Measurements from ENCODE around the gene DSG2.
"Not testable (repeated sequence)": the region's sequence is repeated elsewhere in the genome, so short reads cannot be mapped to it uniquely, and the experiment has no call there.

DSG2 gene

GRCh38 chr18:31497836-31498573 is at the start of gene DSG2:
DSG2 (plus strand) TSS chr18:31498177; CDS start chr18:31498252, 75 bp downstream.
- no peak for DNase-seq (ENCODE audit: low read depth)

GRCh38 chr18:31450409-31450808 is 47.6 kb upstream of the DSG2 start:
- DNase-seq (ENCODE audit: low read depth): no peak

- DNase-seq (ENCODE audit: low read depth): no peak
These were observed 46.4 kb upstream of the DSG2 start for GRCh38 chr18:31451625-31452024.

- peak; percentile 4 for DNase-seq (ENCODE audit: low read depth)
These were observed 43.8 kb upstream of the DSG2 start for GRCh38 chr18:31454066-31454708.

GRCh38 chr18:31469629-31470028 is 28.3 kb upstream of the DSG2 start:
- DNase-seq (ENCODE audit: low read depth): no peak

- DNase-seq (ENCODE audit: low read depth): no peak
These were observed 19.3 kb upstream of the DSG2 start for GRCh38 chr18:31478688-31479087.

- no peak for DNase-seq (ENCODE audit: low read depth)
These were observed 15.9 kb upstream of the DSG2 start for GRCh38 chr18:31482051-31482450.

- DNase-seq (ENCODE audit: low read depth): no peak
These were observed 14.6 kb upstream of the DSG2 start for GRCh38 chr18:31483396-31483795.

- no peak for DNase-seq (ENCODE audit: low read depth)
These were observed 13.5 kb upstream of the DSG2 start for GRCh38 chr18:31484461-31484860.

GRCh38 chr18:31486165-31486564 is 11.8 kb upstream of the DSG2 start:
- no peak for DNase-seq (ENCODE audit: low read depth)

GRCh38 chr18:31487246-31488015 is 10.5 kb upstream of the DSG2 start:
- DNase-seq (ENCODE audit: low read depth): peak; percentile 13

- DNase-seq (ENCODE audit: low read depth): no peak
These were observed 8.7 kb upstream of the DSG2 start for GRCh38 chr18:31489311-31489710.

- no peak for DNase-seq (ENCODE audit: low read depth)
These were observed 7.6 kb upstream of the DSG2 start for GRCh38 chr18:31490387-31490786.

- DNase-seq (ENCODE audit: low read depth): no peak
These were observed 7.1 kb upstream of the DSG2 start for GRCh38 chr18:31490833-31491232.

- DNase-seq (ENCODE audit: low read depth): no peak
These were observed 6.4 kb upstream of the DSG2 start for GRCh38 chr18:31491586-31491985.

GRCh38 chr18:31492671-31493070 is 5.3 kb upstream of the DSG2 start:
- no peak for DNase-seq (ENCODE audit: low read depth)

- no peak for DNase-seq (ENCODE audit: low read depth)
These were observed 4.8 kb upstream of the DSG2 start for GRCh38 chr18:31493171-31493570.

GRCh38 chr18:31493941-31494340 is 4.0 kb upstream of the DSG2 start:
- no peak for DNase-seq (ENCODE audit: low read depth)

GRCh38 chr18:31494705-31495244 is 3.2 kb upstream of the DSG2 start:
- DNase-seq (ENCODE audit: low read depth): not testable (repeated sequence)

GRCh38 chr18:31497404-31497835 is 557 bp upstream of the DSG2 start:
- DNase-seq (ENCODE audit: low read depth): no peak

GRCh38 chr18:31498574-31499524 is 872 bp downstream of the DSG2 start:
- DNase-seq (ENCODE audit: low read depth): no peak

Measured in GM04504 (cell line).